MCF 10A (cell line): Measurements from ENCODE around the gene CAPN15. TPM values are rescaled to one million over a fixed set of nuclear protein-coding genes. Genes with fewer than 3 reads are reported as not detected.
A peak's percentile ranks its signal among the peaks of the same experiment; 100 is the strongest.

Experiments
- BruUV-seq: library from RNA; stranded (reverse); fragments of 400-500 nt; replicated peaks from 2 replicates; lab custom pipeline; 2021; lab: Mats Ljungman, UMichigan
- CTCF ChIA-PET: fragments of 300-600 bp; sonication (Branson Sonifier 250); formaldehyde crosslinking; extraction: SDS; loops from one replicate; lab custom pipeline; 2021; ENCODE audit warnings: antibody characterized with exemption, inconsistent platforms; lab: Yijun Ruan, JAX
- POLR2A ChIA-PET: fragments of 300-600, 350-650 bp; sonication (Branson Sonifier 250); formaldehyde crosslinking; extraction: SDS; loops from one replicate; lab custom pipeline; 2020; ENCODE audit warnings: antibody characterized with exemption, inconsistent platforms; lab: Yijun Ruan, JAX
- DNase-seq: peaks from one replicate; pipeline ENCODE4 v3.0.0-alpha.2; 2018; ENCODE audit not compliant: unreplicated experiment
- H3K27ac Mint-ChIP-seq: one replicate; pipeline ENCODE4 v1.8.0; 2022; ENCODE audit warnings: mild to moderate bottlenecking, low read depth, mixed read lengths; ENCODE audit not compliant: unreplicated experiment
- H3K27me3 Mint-ChIP-seq: one replicate; pipeline ENCODE4 v1.8.0; 2022; ENCODE audit warnings: mixed read lengths; ENCODE audit not compliant: insufficient read depth, unreplicated experiment
- H3K36me3 Mint-ChIP-seq: one replicate; pipeline ENCODE4 v1.8.0; 2022; ENCODE audit warnings: mild to moderate bottlenecking, moderate library complexity, mixed read lengths; ENCODE audit not compliant: insufficient read depth, unreplicated experiment
- H3K4me1 Mint-ChIP-seq: one replicate; pipeline ENCODE4 v1.8.0; 2022; ENCODE audit warnings: mixed read lengths; ENCODE audit not compliant: insufficient read depth, unreplicated experiment
- H3K4me3 Mint-ChIP-seq: one replicate; pipeline ENCODE4 v1.8.0; 2022; ENCODE audit warnings: mild to moderate bottlenecking, moderate library complexity, mixed read lengths; ENCODE audit not compliant: unreplicated experiment
- H3K9me3 Mint-ChIP-seq: one replicate; pipeline ENCODE4 v1.8.0; 2022; ENCODE audit warnings: mixed read lengths; ENCODE audit not compliant: unreplicated experiment
- CTCF ChIP-seq: fragments of 200-600 bp; IDR thresholded peaks from one replicate; pipeline ENCODE4 v1.8.0; 2022; ENCODE audit warnings: antibody characterized with exemption, mild to moderate bottlenecking; ENCODE audit not compliant: unreplicated experiment
- intact Hi-C: fragments of 100-400 bp; cut with micrococcal nuclease; formaldehyde crosslinking; loops from 2 replicates; pipeline ENCODE4 v1.14.1; 2022
- total RNA-seq: library from RNA; stranded (reverse); gene quantifications from 2 replicates; pipeline ENCODE4 v1.2.3, GENCODE V29; 2022

CAPN15 gene
- total RNA-seq, 1 experiment from 2014 or later, result 81.1 TPM

- Mint-ChIP-seq H3K9me3 (no peaks in the 10 kb centered on the region), H3K36me3 (peaks cover 25% of the 10 kb centered on the region), H3K4me3 (peak overlapping the region; percentile 85), H3K4me1 (peaks cover 8% of the 10 kb centered on the region), H3K27ac (peak overlapping the region; percentile 89), H3K27me3 (no peaks in the 10 kb centered on the region)
- intact Hi-C loops, result loop anchor here (10.0 kb wide), 1 partner anchor 102 kb away; the partner anchor contains the start of gene RAB11FIP3
- peak; percentile 36 for DNase-seq
- TSS peak; percentile 29 for BruUV-seq
- ChIA-PET POLR2A (interaction anchor here (0.6 to 4.0 kb wide), 23 partner anchors 9 to 180 kb away, joined by 3 to 40 read pairs (median 5); partner anchors contain the start of genes DECR2, METTL26, MRPL28 and RAB11FIP3), CTCF (interaction anchor here (0.7 to 1.3 kb wide), 5 partner anchors 11 to 204 kb away, joined by 3 to 6 read pairs (median 3); no protein-coding TSS in a partner anchor)
- TF ChIP-seq CTCF, result no peak
These were observed 1.1 kb upstream of the CAPN15 start for GRCh38 chr16:526181-527014.

GRCh38 chr16:528111-529011, 849 bp downstream of the CAPN15 start:
- no peak for TF ChIP-seq CTCF
- Mint-ChIP-seq H3K4me1 (peaks cover 8% of the 10 kb centered on the region), H3K36me3 (peaks cover 26% of the 10 kb centered on the region), H3K27me3 (no peaks in the 10 kb centered on the region), H3K4me3 (peak overlapping the region; percentile 90), H3K27ac (peak overlapping the region; percentile 88), H3K9me3 (no peaks in the 10 kb centered on the region)
- intact Hi-C loops, result loop anchor here (10.0 kb wide), 1 partner anchor 104 kb away; the partner anchor contains the start of gene RAB11FIP3
- POLR2A ChIA-PET, result interaction anchor here (0.6 to 4.0 kb wide), 11 partner anchors 9 to 126 kb away, joined by 3 to 40 read pairs (median 5); partner anchors contain the start of genes PIGQ, RAB11FIP3, RAB40C and WDR90
- TSS peak; percentile 54 for BruUV-seq
- DNase-seq, result peak; percentile 81
- CTCF ChIA-PET, result interaction anchor here (0.5 to 0.7 kb wide), 4 partner anchors 18 to 666 kb away, joined by 3 to 5 read pairs (median 3); no protein-coding TSS in a partner anchor

GRCh38 chr16:529012-529575, 1.6 kb downstream of the CAPN15 start:
- no peak for DNase-seq
- Mint-ChIP-seq H3K4me1 (peaks cover 8% of the 10 kb centered on the region), H3K9me3 (no peaks in the 10 kb centered on the region), H3K36me3 (peaks cover 26% of the 10 kb centered on the region), H3K27me3 (no peaks in the 10 kb centered on the region), H3K4me3 (peak overlapping the region; percentile 90), H3K27ac (peak overlapping the region; percentile 88)
- intact Hi-C loops, result loop anchor here (10.0 kb wide), 1 partner anchor 104 kb away; the partner anchor contains the start of gene RAB11FIP3
- no peak for TF ChIP-seq CTCF
- ChIA-PET POLR2A (interaction anchor here (0.6 to 4.0 kb wide), 4 partner anchors 41 to 125 kb away, joined by 3 to 23 read pairs (median 4); partner anchors contain the start of gene PIGQ), CTCF (interaction anchor here (0.6 to 0.7 kb wide), 3 partner anchors 38 to 665 kb away, joined by 3 to 5 read pairs (median 3); no protein-coding TSS in a partner anchor)
- TSS peak; percentile 41 for BruUV-seq
